ENCODE results near the gene SPTLC3. TPM values are rescaled to one million over a fixed set of nuclear protein-coding genes. Genes with fewer than 3 reads are reported as not detected.

The SPTLC3 gene
- total RNA-seq, 4 donors from 2014 or later = 9.2 to 17.1 (median 13.9) TPM

DNA sequence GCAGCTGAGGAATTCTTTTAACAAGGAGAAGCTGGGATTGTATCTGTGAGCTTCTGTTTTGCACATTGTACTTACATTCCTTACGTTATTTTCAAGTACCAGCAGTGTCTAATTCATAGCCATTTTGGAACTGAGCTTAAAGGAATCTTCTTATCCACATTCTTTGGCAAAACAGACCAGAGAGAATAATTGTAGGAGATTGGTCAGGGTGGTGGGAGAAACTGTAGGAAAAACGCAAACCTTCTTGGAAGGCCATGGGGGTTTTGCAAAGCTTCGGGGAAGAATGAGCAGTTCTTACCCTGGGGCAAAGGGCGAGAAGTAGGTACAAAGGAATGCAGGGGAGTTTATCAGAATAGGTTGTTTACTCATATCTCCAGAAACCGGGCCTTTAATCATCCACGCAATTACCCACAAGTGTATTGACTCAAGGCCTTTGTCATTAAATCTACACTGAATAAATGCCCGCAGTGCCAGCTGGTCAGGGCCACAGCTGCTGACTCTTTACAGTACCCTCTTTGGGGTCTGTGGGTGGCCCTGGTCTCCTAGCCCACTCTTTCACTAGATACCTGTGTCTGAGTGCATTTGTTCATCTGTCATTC lies 39.6 kb upstream of the SPTLC3 start:
- TF ChIP-seq, protein P1, sequence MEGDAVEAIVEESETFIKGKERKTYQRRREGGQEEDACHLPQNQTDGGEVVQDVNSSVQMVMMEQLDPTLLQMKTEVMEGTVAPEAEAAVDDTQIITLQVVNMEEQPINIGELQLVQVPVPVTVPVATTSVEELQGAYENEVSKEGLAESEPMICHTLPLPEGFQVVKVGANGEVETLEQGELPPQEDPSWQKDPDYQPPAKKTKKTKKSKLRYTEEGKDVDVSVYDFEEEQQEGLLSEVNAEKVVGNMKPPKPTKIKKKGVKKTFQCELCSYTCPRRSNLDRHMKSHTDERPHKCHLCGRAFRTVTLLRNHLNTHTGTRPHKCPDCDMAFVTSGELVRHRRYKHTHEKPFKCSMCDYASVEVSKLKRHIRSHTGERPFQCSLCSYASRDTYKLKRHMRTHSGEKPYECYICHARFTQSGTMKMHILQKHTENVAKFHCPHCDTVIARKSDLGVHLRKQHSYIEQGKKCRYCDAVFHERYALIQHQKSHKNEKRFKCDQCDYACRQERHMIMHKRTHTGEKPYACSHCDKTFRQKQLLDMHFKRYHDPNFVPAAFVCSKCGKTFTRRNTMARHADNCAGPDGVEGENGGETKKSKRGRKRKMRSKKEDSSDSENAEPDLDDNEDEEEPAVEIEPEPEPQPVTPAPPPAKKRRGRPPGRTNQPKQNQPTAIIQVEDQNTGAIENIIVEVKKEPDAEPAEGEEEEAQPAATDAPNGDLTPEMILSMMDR (IDR thresholded peaks at IDR 0.05) = no peak
- TF ChIP-seq EP300 (IDR thresholded peaks at IDR 0.05) (no peak), POLR2A (IDR thresholded peaks at IDR 0.05) (no peak)
- no peaks in the 10 kb centered on the region for H3K4me1 ChIP-seq
- DNase-seq (ENCODE audit: low spot score in 2 of 2) = no peak
- H3K27ac ChIP-seq = no peak overlapping the region
- H3K9me3 ChIP-seq = no peaks in the 10 kb centered on the region
- no peak overlapping the region for H3K4me3 ChIP-seq
- no peaks in the 10 kb centered on the region for H3K27me3 ChIP-seq
- H3K36me3 ChIP-seq = no peaks in the 10 kb centered on the region
- WGBS, 2 donors = 86 to 92% methylated on average over 7 of the region's 7 CpGs

DNA sequence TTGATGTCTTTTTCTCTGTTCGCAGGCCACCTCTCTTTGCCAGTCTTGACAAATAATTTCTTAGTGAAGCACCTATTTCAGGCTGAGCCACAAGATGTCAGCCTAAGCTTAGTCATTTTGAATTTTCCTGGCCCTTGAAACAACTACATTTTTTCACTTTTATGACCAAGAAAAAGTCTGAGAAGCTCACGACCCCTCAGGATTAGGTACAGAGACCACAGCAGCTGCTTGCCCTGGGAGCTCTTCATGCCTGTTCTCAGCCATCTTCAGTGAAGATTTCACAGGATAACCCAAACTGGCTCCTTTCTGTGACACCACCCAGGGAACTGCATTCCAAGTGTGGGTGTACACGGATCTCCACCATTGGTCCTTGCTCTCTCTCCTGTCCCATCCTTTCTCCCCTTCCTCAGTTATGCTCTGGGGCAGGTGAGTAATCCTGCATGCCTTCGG lies 38.4 kb upstream of the SPTLC3 start:
- Histone ChIP-seq H3K27ac (no peak overlapping the region), H3K27me3 (no peaks in the 10 kb centered on the region), H3K9me3 (no peaks in the 10 kb centered on the region), H3K4me1 (no peaks in the 10 kb centered on the region), H3K36me3 (no peaks in the 10 kb centered on the region), H3K4me3 (no peak overlapping the region)
- WGBS, 2 donors = 38 to 45% methylated on average over 4 of the region's 4 CpGs
- TF ChIP-seq, protein P1 (IDR thresholded peaks at IDR 0.05) = peak; percentile 35 to 73 (median 47)
- no peak for TF ChIP-seq POLR2A (IDR thresholded peaks at IDR 0.05)
- DNase-seq (ENCODE audit: low spot score in 2 of 2) = peak in 1 of 2 donors; percentile 20

DNA sequence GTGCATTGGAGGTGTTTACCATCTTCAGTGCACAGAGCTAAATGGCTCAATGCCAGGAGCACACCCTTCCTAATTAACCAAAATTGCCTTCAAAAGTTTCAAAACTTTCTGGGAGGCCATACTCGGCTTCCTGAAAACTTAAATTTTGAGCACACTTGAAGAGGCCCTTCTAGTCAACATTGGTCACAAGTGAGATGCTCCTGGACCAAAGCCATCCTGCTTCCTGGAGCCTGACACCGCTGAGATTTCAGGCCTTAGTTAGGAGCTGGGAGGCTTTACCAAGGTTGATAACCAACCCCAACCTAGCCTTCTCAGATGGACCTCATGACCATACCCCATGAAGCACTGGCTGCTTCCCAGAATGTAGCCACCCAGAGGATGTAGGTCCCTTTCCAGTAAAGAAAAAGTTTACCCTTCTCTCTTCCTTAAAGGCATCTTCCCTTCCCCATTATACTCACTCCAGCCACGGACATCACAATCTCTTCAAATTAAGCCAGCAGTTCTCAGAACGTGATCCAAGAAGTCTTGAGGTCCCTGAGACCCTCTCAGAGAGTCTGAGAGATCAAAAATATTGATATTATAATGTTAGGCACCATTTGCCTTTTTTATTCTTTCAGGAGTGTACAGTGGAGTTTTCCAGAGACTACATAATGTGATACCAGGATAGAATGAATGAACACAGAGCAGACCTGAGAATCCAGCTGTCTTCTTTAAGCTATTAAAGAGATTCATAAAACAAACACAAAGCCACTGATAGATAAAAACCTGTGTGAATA lies 32.8 kb upstream of the SPTLC3 start:
- H3K36me3 ChIP-seq = no peaks in the 10 kb centered on the region
- 77 to 95% methylated on average over 4 of the region's 4 CpGs for WGBS, 2 donors
- H3K27me3 ChIP-seq = no peaks in the 10 kb centered on the region
- no peak overlapping the region for H3K27ac ChIP-seq
- no peaks in the 10 kb centered on the region for H3K9me3 ChIP-seq
- TF ChIP-seq EP300 (IDR thresholded peaks at IDR 0.05) (no peak), POLR2A (IDR thresholded peaks at IDR 0.05) (no peak)
- TF ChIP-seq, protein P1 (IDR thresholded peaks at IDR 0.05) = no peak
- DNase-seq (ENCODE audit: low spot score in 2 of 2) = no peak
- H3K4me3 ChIP-seq = no peak overlapping the region
- no peaks in the 10 kb centered on the region for H3K4me1 ChIP-seq

DNA sequence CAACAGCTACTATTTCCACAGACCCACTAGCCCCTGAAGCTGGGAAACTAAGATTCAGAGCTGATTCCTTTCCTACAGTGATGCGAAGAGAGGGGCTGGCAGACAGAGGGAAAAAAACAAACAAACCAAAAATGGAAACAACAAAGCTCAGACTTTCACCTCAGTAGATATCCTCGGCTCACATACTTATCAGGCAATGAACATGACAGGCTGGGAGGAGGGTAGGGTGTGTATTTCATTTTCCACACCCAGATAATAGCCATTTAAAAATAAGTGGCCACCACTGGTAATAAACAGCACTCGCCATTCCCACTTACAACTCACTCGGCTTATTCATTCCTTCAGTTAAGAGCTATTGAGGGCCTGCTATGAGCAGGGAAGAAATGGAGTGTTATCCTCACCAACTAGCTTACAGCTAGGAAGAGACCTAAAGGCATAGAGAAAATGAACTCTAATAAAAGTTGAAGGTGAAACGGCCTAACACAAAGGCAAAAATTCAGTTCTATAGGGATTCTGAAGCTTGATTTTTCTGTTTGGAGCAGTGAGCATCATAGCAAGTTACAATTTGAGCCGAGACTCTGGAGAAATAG lies 32.0 kb upstream of the SPTLC3 start:
- 88 to 89% methylated on average over 6 of the region's 6 CpGs for WGBS, 2 donors
- no peaks in the 10 kb centered on the region for H3K9me3 ChIP-seq

More for the DNA sequence above, 32.0 kb upstream of the SPTLC3 start:
- H3K27ac ChIP-seq = no peak overlapping the region
- H3K4me3 ChIP-seq = no peak overlapping the region
- H3K27me3 ChIP-seq = no peaks in the 10 kb centered on the region
- no peaks in the 10 kb centered on the region for H3K36me3 ChIP-seq
- no peak for TF ChIP-seq EP300 (IDR thresholded peaks at IDR 0.05)
- TF ChIP-seq POLR2A (IDR thresholded peaks at IDR 0.05) = no peak
- TF ChIP-seq, protein P1 (IDR thresholded peaks at IDR 0.05) = no peak
- H3K4me1 ChIP-seq = no peaks in the 10 kb centered on the region
- DNase-seq (ENCODE audit: low spot score in 2 of 2) = no peak

All from tibial nerve (tissue), 4 donors.